OCI-LY7 (cell line): ENCODE data around the gene SNCA. TPM values are rescaled to one million over a fixed set of nuclear protein-coding genes. Genes with fewer than 3 reads are reported as not detected.

ENCODE experiments used
- BruUV-seq: library from RNA; stranded (reverse); fragments of 400-500 nt; replicated peaks from 2 replicates; lab custom pipeline; 2021; lab: Mats Ljungman, UMichigan
- CTCF ChIA-PET: fragments of 300-600 bp; sonication (Branson Sonifier 250); formaldehyde crosslinking; loops from one replicate; lab custom pipeline; 2022; ENCODE audit warnings: antibody characterized with exemption; ENCODE audit not compliant: unreplicated experiment; lab: Charles Lee
- POLR2A ChIA-PET: fragments of 300-600 bp; sonication (Branson Sonifier 250); formaldehyde crosslinking; loops from one replicate; lab custom pipeline; 2022; ENCODE audit warnings: antibody characterized with exemption; lab: Charles Lee
- DNase-seq: peaks from one replicate; pipeline ENCODE4 v3.0.0-alpha.2; 2015; ENCODE audit warnings: low spot score
- H2AFZ ChIP-seq: fragments of 200-600 bp; sonication (generic), shearing (Covaris generic); 2 replicates; pipeline ENCODE4 v1.6.1; 2014; ENCODE audit warnings: mild to moderate bottlenecking, antibody characterized with exemption, low read length, moderate library complexity
- H3K27ac ChIP-seq: fragments of 200-600 bp; sonication (generic); 2 replicates; pipeline ENCODE4 v1.5.1; 2014; ENCODE audit warnings: mixed run types, low read depth, mild to moderate bottlenecking, moderate library complexity, low read length, inconsistent platforms; ENCODE audit not compliant: poor library complexity, severe bottlenecking
- H3K36me3 ChIP-seq: fragments of 200-600 bp; sonication (generic); 2 replicates; pipeline ENCODE4 v1.6.1; 2014; ENCODE audit warnings: mild to moderate bottlenecking, antibody characterized with exemption, low read length, moderate library complexity, mixed read lengths; ENCODE audit not compliant: insufficient read depth
- H3K4me1 ChIP-seq: fragments of 200-600 bp; sonication (generic); 2 replicates; pipeline ENCODE4 v1.5.1; 2014; ENCODE audit warnings: mild to moderate bottlenecking, low read length; ENCODE audit not compliant: insufficient read depth, poor library complexity, severe bottlenecking
- H3K4me2 ChIP-seq: fragments of 200-600 bp; sonication (generic); 2 replicates; pipeline ENCODE4 v1.6.1; 2014; ENCODE audit warnings: mild to moderate bottlenecking, low read length
- H3K4me3 ChIP-seq: fragments of 200-600 bp; sonication (generic); 2 replicates; pipeline ENCODE4 v1.5.1; 2014; ENCODE audit warnings: mild to moderate bottlenecking, low read depth, low read length; ENCODE audit not compliant: poor library complexity, severe bottlenecking
- H3K79me2 ChIP-seq: fragments of 200-600 bp; sonication (generic); 2 replicates; pipeline ENCODE4 v1.6.1; 2016; ENCODE audit warnings: low read depth, mild to moderate bottlenecking, low read length, moderate library complexity, mixed read lengths; ENCODE audit not compliant: insufficient read depth
- H3K9me2 ChIP-seq: fragments of 200-600 bp; sonication (generic); 2 replicates; pipeline ENCODE4 v1.6.1; 2016; ENCODE audit warnings: mild to moderate bottlenecking, low read length, mixed read lengths; ENCODE audit not compliant: insufficient read depth
- H3K9me3 ChIP-seq: fragments of 200-600 bp; sonication (generic); 2 replicates; pipeline ENCODE4 v1.6.1; 2014; ENCODE audit warnings: mild to moderate bottlenecking, mixed run types, low read length, mixed read lengths
- H4K20me1 ChIP-seq: fragments of 200-600 bp; sonication (generic); 2 replicates; pipeline ENCODE4 v1.6.1; 2014; ENCODE audit warnings: mild to moderate bottlenecking, antibody characterized with exemption, low read length, moderate library complexity, mixed read lengths; ENCODE audit not compliant: insufficient read depth
- CTCF ChIP-seq: fragments of 200-600 bp; sonication (generic); conservative IDR thresholded peaks from 2 replicates; pipeline ENCODE4 v1.5.1; 2014; ENCODE audit warnings: mild to moderate bottlenecking, antibody characterized with exemption, low read length, moderate library complexity, mixed read lengths
- EZH2phosphoT487 ChIP-seq: fragments of 200-600 bp; sonication (generic); IDR thresholded peaks from 2 replicates; pipeline ENCODE4 v1.6.1; 2018; ENCODE audit warnings: low read depth, borderline replicate concordance, mild to moderate bottlenecking, mixed run types, antibody characterized with exemption, low read length, moderate library complexity, mixed read lengths
- intact Hi-C: fragments of 100-400 bp; cut with micrococcal nuclease; formaldehyde crosslinking; loops from one replicate; pipeline ENCODE4 v1.10.0; 2022; ENCODE audit not compliant: unreplicated experiment
- total RNA-seq, 2 experiments: library from RNA; depleted of rRNA in 1 of 2; stranded (reverse); fragments of >200 nt in 1 of 2; shearing (Covaris generic) in 1 of 2; gene quantifications; 2 replicates each; pipeline ENCODE4 v1.2.3, GENCODE V29; 2014 to 2022

The SNCA gene
- total RNA-seq, 2 experiments from 2014 or later, result not detected

DNA sequence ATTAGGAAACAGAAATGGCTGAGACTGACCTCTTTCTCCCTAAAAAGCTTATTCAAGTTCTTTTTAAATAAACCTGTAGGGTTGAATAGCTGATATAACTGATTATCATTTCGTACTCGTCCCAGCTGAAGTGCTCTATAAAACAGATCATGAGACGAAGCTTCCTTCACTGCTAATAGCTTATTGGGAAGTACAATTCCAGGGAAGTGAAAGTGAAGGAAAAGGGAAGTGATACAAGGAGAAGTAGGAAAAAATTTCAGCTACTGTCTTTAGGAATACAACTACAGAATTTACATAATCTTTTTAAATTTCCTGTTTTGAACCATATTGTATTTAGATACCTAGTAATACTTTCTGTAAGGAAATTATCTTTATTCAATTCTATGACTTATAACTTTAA lies 103.0 kb downstream of the SNCA start:
- H4K20me1 ChIP-seq, result no peaks in the 10 kb centered on the region
- no peaks in the 10 kb centered on the region for H3K4me1 ChIP-seq
- H3K4me3 ChIP-seq, result no peak overlapping the region
- no peak overlapping the region for H3K27ac ChIP-seq
- intact Hi-C loops, result no loop called here
- ChIA-PET CTCF (no interaction called here), POLR2A (interaction anchor here (0.5 to 0.9 kb wide), 2 partner anchors 16 to 85 kb away, joined by 3 read pairs; no protein-coding TSS in a partner anchor)
- H3K4me2 ChIP-seq, result no peak overlapping the region
- no peak overlapping the region for H2AFZ ChIP-seq
- no peak for DNase-seq
- no TSS peak for BruUV-seq
- H3K79me2 ChIP-seq, result no peaks in the 10 kb centered on the region
- TF ChIP-seq EZH2phosphoT487 (no peak), CTCF (no peak)
- no peaks in the 10 kb centered on the region for H3K9me2 ChIP-seq
- no peaks in the 10 kb centered on the region for H3K9me3 ChIP-seq
- no peaks in the 10 kb centered on the region for H3K36me3 ChIP-seq

- ChIA-PET CTCF (no interaction called here), POLR2A (no interaction called here)
- Histone ChIP-seq H2AFZ (no peak overlapping the region), H3K9me2 (no peaks in the 10 kb centered on the region), H3K36me3 (no peaks in the 10 kb centered on the region), H3K4me3 (no peak overlapping the region), H3K27ac (no peak overlapping the region), H3K9me3 (no peaks in the 10 kb centered on the region), H3K4me2 (no peak overlapping the region), H3K4me1 (no peaks in the 10 kb centered on the region), H4K20me1 (no peaks in the 10 kb centered on the region), H3K79me2 (no peaks in the 10 kb centered on the region)
- intact Hi-C loops, result no loop called here
- no TSS peak for BruUV-seq
- no peak for DNase-seq
- TF ChIP-seq EZH2phosphoT487 (no peak), CTCF (no peak)
These were observed 109.7 kb downstream of the SNCA start for GRCh38 chr4:89727238-89727637.

DNA sequence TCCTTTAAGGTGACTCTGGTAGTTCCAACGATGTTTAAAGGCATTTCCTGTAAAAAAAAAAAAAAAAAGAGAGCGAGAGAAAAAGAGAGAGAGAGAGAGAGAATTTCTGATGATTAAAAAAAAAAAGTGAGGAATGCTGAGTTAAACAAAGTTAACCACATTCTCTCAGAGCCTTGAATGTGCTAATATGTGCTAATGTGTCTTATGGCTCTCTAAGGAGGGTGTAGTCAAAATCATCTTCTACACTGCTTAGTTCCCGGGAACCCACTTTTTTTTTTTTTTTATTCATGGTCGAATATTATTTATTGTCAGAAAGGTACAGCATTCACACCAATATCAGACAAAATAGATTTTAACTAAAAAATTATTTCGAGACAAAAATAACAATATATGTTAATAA lies 111.7 kb downstream of the SNCA start:
- Histone ChIP-seq H3K4me1 (no peaks in the 10 kb centered on the region), H2AFZ (no peak overlapping the region), H3K9me2 (no peaks in the 10 kb centered on the region), H3K4me3 (no peak overlapping the region), H3K27ac (no peak overlapping the region), H4K20me1 (no peaks in the 10 kb centered on the region), H3K4me2 (no peak overlapping the region), H3K79me2 (no peaks in the 10 kb centered on the region), H3K9me3 (no peaks in the 10 kb centered on the region), H3K36me3 (no peaks in the 10 kb centered on the region)
- CTCF ChIA-PET, result no interaction called here
- no peak for DNase-seq
- POLR2A ChIA-PET, result no interaction called here
- BruUV-seq, result no TSS peak
- intact Hi-C loops, result no loop called here
- TF ChIP-seq CTCF, result no peak
- no peak for TF ChIP-seq EZH2phosphoT487
